GM21515 (cell line): ENCODE data around the gene HS2ST1.
"Not testable (repeated sequence)": the region's sequence is repeated elsewhere in the genome, so short reads cannot be mapped to it uniquely, and the experiment has no call there.

Source experiments
- ATAC-seq: cut with Tn5 transposase; IDR thresholded peaks from one replicate; pipeline ENCODE4 v1.9.1; 2021; ENCODE audit not compliant: unreplicated experiment

Gene HS2ST1

DNA sequence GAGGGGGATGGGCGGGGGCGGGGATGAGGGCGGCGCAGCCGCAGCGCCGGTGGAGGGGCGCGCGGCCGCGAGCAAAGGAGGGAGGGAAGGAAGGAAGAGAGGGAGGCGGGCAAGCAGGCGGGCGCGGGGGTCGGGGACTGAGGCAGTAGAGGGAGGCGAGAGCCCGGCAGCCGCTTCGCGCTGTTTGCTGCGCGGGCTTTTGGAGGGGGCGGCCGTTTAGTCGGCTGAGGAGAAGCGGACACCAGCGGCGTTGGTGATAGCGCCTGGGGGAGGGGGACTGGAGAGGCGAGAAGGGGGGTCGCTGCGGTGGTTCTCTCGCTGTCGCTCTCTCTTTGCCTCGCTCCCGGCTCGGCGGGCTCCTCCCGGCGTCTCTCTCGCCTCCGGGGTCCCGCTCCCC, at the start of gene HS2ST1:
HS2ST1 (plus strand) TSS at position 35 of the 397 bp plus-strand sequence.
- ATAC-seq, result no peak

DNA sequence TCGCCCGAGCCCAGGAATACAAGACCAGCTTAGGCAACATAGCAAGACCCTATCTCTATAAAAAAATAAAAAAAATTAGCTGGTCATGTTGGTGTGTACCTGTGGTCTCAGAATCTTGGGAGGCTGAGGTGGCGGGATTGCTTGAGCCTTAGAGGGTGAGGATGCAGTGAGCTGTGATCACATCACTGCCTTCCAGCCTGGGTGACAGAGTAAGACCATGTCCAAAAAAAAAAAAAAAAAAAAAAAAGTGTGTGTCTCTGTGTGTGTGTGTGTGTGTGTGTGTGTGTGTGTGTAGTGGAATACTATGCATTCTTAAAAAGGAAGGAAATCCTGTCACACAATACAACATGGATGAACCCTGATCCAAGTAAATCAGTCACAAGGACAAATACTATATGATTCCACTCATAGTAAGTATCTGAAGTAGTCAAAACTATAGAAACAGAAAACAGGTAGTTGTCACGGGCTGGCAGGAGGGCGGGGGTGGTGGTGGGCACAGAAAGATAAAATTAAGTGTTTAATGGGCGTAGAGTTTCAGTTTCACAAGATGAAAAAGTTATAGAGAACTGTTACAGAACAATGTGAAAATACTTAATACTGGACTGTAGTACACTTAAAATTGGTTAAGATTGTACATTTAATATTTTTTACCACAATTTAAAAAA, 48.3 kb upstream of the HS2ST1 start:
- no peak for ATAC-seq

DNA sequence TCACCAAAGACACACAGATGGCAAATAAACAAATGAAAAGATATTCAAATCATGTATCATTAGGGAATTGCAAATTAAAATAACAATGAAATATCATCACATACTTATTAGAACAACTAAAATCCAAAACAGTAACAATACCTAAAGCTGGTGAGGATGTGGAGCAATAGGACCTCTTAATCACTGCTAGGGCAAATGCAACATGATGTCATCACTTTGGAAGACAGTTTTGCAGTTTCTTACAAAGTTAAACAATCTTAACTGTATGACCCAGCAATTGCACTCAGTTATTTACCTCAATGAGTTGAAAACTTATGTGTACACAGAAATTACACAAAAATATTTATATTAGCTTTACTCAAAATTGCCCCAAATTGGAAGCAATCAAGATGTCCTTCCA, 47.8 kb upstream of the HS2ST1 start:
- no peak for ATAC-seq

DNA sequence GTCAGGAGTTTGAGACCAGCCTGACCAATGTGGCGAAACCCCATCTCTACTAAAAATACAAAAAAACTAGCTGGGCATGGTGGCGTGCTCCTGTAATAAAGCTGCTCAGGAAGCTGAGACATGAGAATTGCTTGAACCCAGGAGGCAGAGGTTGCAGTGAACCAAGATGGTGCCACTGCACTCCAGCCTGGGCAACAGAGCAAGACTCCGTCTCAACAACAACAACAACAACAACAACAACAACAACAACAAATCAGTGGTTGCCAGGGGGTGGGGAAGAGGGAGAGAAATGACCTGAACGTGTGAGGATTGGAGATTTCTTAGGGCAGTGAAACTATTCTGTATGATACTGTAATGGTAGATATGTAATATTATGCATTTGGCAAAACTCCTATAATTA, 47.2 kb upstream of the HS2ST1 start:
- not testable (repeated sequence) for ATAC-seq

DNA sequence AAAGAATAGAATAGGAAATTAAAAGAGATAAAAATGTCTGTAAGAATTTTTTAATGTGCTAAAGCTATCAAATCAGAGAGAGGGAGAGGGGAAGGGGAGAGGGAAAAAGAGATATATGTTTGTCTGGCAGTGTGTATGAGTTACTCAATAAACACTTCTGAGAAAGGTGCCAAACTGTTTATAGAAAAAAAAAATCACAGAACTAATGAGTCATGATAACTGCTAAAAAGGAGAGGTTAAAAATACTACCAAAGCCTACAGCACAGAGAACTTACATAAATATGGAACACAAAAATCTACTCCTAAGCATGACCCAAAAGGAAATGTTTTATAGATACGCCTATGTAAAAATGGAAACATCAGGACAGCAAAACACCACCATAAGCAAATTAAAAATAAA, 46.0 kb upstream of the HS2ST1 start:
- no peak for ATAC-seq

DNA sequence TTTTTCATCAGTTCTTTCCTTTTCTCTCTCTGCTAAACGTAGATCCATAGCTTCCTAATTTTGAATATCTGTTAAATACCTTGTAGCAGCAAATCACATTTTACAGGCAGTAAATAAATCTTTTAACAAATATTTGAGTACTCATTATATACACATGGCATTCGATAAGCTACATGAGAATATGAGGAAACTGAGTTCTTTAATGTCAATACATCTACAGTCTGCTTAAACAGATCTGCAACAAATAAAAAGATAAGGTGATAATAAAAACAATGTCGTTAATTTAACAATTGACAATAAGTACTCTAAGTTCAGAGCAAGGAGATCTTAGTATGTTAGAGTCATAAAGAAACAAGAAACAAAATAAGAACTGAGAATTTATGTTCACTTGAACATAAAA, 43.4 kb upstream of the HS2ST1 start:
- ATAC-seq, result no peak

DNA sequence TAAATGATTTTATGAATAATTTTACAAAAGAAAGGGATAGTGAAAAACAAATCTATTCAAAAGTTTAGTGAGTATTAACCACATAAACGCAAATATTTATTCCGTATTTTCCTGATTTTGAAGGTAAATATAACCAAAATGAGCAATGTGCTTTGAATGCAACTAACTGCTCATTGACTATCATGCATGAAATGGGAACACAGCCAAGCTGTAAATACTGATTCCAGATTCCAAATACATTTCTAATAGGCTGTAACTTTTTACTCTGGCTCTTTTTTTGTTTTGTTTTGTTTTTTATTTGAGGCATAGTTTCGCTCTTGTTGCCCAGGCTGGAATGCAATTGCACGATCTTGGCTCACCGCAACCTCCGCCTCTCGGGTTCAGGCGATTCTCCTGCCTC, 42.3 kb upstream of the HS2ST1 start:
- no peak for ATAC-seq

DNA sequence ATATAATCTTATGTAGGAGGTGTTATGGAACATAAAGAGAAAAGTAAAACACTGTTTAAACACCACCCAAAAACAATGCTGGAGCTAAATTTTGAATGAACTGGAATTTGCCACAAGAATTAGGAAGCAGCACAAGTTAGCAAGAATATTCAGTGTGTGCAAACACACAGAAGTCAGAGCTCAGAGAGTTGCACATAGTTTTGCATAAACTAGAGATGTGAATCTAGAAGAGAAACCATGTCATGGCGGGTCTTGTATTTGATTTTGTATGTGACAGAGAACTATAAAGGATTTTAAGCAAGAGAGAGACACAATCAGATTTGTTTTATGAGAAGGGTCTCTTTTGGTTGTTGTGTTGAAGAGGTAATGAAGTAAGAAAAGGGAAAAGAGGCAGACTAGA, 38.7 kb upstream of the HS2ST1 start:
- ATAC-seq, result no peak

DNA sequence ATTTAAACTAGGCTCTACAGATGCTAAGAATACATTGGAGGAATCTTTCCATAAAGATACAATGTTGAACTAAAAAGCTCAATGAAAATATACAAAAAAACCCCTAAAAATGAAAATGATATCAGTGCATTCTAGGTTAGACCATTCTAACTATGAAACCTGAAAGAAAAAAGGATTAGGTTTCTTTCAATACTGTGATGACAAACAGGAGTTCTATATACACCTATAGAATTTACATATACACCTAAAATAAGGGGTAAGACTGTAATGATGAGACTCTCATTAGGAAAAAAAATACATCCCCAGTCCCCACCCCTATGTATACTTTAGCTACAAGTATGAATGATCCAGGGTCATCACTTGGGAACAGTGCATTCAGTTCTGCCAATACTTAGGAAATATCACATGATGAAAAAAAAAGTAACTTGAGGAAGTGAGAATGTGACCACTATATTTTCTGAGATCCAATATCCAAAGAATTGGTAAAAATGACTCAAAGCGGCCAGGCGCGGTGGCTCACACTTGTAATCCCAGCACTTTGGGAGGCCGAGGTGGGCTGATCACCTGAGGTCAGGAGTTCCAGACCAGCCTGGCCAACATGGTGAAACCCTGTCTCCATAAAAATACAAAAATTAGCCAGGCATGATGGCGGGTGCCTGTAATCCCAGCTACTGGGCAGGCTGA, 26.8 kb upstream of the HS2ST1 start:
- no peak for ATAC-seq

DNA sequence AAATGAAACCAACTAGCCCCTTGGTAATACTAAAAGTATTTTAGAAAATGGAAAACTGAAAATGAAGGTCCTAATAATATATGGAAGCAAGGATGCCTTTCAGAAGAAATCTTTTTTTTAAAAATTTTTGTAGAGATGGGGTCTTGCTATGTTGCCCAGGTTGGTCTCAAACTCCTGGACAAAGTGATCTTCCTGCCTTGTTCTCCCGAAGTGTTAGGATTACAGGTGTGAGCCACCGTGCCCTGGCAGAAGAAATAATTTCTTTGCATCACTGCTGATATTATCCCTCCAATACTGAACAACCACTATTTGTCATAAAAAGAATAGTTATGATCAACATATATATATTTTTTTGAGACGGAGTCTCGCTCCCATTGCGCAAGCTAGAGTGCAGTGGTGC, 26.1 kb upstream of the HS2ST1 start:
- ATAC-seq, result no peak

DNA sequence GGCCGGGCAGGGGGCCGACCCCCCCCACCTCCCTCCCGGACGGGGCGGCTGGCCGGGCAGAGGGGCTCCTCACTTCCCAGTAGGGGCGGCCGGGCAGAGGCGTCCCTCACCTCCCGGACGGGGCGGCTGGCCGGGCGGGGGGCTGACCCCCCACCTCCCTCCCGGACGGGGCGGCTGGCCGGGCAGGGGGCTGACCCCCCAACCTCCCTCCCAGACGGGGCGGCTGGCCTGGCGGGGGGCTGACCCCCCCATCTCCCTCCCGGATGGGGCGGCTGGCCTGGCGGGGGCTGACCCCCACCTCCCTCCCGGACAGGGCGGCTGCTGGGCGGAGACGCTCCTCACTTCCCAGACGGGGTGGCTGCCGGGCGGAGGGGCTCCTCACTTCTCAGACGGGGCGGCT, 15.0 kb upstream of the HS2ST1 start:
- ATAC-seq, result not testable (repeated sequence)

DNA sequence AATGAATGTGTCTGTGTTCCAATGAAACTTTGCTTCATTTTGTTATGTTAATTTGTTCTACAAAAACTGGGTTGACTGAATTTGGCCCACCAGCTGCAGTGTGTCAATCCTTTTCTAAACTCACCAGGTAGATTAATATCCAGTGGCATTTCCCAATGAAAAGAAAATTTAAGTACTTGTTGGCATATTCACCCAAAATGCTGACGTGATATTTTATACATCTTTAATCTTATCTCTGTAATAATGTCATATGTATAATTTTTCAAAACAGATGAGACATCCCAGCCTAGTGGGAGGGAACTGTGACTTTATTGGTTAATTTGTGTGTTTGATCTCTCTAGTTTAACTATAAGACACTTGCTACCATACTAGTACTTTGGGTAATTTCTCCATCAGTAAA, 8.6 kb upstream of the HS2ST1 start:
- ATAC-seq, result no peak

DNA sequence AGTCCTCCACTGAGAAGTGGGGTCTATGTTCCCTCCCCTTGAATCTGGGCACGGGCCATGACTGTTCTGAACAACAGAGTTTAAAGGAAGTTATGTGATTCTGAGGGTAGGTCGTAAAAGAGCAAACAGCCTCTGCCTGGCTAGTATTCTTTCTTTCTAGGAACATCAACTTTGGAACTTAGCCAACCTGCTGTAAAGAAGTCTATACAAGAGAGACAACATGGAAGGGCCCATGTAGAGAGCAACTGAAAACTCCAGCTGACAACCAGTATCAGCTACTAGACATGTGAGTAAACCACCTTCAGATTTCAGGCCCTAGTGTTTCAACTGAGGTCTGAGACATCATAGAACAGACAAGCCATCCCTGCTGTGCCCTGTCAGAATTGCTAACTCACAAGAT, 8.0 kb upstream of the HS2ST1 start:
- no peak for ATAC-seq

DNA sequence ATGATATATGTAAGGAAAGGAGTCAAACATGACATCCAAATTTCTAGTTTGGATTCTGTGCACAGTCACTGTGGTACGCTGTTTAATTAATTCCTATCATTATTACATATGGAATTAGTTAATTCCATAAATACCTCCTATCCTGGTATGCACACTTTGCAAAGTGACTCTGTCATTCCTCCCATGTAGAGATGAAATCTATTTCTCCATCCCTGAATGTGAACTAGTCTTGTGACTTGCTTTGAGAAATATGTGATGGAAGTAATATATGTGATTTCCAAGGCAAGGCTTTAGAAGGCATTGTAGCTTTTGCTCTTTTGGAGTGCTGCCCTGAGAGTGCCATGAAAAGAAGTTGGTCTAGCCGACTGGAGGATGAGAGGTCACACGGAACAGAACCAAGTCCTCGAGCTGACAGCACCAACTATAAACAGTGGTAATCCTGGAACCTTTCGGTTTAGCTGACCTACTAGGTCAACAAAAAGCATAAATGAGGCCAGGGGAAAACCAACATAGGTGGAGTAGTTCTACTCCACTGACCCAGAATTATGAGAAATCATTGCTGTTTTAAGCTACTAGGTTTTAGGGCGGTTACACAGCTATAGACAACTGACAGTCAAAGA, 2.0 kb upstream of the HS2ST1 start:
- no peak for ATAC-seq

DNA sequence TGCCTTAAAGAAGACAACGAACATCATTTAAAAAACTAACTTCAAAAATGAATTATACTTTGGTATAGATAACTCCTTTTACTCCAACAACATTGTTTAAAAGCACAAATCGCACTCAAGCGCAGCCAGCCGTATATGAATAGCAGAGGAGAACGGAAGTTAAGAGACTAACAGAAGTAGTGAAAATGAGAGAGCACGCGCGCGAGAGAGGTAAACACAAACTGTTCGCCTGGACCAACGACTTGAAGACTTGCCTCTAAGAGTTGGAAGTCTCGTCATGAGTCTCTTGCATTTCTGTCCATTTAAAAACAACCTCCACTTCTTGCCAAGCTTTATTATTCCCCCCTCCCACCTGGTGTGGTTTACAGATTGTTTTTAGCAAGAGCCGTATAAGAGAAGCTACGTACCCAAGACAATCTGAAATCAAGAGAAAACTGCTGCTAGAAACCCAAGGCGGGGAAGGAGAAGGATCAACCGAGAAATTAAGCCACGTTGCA, 988 bp upstream of the HS2ST1 start:
- peak; percentile 36 for ATAC-seq

DNA sequence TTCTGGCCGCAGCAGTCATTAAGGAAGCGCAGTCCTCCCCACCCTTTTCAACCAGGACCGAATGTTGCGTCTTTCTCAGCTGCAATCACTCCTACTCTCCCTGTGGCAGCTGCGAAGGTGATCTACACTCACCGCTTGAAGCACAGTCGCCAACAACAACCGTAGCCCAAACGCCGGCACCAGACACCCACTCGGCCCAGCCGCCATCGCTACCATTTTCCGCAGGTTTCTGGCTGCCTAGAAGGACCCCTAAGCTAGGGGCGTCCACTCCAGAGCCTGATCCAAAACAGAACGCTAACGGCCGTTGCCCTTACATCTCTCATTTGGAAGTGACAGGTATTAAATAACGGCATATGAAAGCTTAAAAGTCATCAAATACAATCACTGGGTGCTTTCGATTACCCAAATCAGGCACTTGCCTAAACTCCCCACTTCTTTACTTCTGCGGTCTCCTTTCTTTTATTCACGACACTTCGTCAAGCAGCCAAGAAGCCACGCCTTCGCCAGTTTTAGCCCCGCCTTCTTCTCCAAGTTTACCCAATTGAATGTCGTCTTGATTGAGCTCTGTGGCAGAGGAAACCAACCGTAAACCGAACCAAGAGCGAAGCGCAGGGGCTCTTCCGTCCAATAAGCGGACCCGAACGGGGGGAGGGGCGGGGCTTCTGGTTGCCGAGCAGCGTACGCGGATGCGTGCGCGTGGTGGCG, 387 bp upstream of the HS2ST1 start, which contains the start of gene SELENOF:
SELENOF (minus strand) TSS at position 231 of the 705 bp plus-strand sequence; CDS start at position 216, 15 bp downstream.
- peak; percentile 80 for ATAC-seq

DNA sequence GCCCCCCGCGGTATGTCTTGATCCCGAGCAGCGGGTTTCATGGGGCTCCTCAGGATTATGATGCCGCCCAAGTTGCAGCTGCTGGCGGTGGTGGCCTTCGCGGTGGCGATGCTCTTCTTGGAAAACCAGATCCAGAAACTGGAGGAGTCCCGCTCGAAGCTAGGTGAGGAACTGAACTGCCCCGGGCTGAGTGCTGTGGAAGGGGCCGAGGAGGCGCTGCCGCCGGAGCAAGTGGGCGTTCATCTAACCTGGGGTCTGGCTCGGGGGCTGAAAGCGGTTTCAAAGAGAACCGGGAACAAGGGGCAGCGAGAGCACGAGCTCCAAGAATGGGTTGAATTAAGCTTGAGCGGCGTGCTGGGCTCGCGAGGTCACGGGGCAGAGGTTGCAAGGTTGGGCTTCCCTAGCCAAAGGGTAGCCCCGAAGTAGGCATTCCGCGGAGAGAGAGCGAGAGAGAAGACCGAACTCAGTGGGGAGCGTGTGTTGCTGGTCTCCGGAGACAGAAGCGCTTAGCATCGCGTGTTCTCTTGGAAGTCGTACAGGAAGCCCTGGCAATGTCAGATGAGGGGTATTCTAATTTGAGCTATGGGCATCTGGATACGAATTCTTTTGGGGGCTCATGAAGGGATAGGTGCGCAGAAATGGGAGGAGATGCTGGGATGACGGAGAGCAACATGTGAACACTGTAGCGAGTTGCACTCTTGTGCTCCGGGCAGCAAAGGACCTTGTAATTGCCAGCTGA, 732 bp downstream of the HS2ST1 start:
- peak; percentile 26 for ATAC-seq

DNA sequence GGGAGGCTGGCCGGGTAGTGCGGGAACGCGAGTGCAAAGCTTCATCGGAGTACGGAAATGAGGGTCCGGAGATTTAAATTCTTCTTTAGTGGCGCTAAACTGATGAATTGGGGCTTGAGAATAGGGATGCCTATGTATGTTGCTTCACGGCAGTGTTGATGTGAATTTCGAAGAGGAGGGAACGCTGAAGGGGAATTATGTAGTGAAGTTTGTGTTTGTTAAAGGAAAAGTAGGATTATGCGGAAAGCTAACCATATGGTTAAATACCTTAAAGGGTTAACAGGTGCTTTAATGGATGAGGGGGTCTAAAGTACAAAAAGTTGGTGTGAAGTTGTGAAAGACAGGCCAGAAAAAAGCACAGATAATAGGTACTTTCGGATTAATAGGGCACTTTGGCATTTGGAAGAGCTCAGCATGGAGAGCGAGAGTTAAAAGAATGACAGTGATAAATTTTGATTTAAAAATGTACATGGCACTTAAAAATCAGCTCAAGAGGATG, 1.4 kb downstream of the HS2ST1 start:
- no peak for ATAC-seq

DNA sequence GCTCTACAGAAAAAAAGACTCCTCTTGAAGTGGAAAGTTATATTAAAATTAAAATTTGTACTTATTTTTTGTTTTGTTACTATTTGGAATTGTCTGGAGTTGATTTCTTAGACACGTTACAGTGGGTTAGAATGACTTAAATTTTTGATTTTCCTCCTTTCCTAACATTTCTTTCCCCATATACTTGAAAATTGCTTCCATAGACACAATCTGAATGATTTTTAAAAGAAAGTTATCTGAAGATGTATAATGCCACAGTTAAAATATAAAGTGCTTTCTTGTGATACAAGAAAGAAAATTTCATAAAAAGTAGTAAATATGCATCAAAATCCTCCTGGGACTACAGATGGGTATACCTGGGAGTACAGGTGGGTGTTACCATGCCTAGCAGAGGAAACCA, 2.3 kb downstream of the HS2ST1 start:
- no peak for ATAC-seq

DNA sequence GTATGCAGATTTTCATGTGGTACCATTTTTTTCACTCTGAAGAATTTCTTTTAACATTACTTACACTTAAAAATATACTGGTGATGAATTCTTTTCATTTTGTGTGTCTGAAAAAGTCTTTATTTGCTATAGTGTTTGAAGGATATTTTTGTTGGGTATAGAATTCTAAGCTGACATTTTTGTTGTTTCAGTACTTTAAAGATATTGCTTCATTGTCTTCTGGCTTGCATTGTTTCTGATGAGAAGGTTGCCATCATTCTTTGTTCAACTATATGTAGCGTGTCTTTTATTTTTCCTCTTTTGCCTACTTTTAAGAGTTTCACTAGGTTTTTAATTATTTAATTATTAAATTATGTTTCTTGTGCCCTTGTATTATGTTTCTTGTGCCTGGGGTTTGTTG, 8.0 kb downstream of the HS2ST1 start:
- ATAC-seq, result no peak
